GM18873 (cell line): ENCODE results near the gene C18orf63.
"Not testable (repeated sequence)": the region's sequence is repeated elsewhere in the genome, so short reads cannot be mapped to it uniquely, and the experiment has no call there.

Experiments used
- ATAC-seq: cut with Tn5 transposase; IDR thresholded peaks from one replicate; pipeline ENCODE4 v1.9.1; 2021; ENCODE audit warnings: mild to moderate bottlenecking, moderate library complexity, moderate number of reproducible peaks; ENCODE audit not compliant: unreplicated experiment, low FRiP score

The C18orf63 gene

DNA sequence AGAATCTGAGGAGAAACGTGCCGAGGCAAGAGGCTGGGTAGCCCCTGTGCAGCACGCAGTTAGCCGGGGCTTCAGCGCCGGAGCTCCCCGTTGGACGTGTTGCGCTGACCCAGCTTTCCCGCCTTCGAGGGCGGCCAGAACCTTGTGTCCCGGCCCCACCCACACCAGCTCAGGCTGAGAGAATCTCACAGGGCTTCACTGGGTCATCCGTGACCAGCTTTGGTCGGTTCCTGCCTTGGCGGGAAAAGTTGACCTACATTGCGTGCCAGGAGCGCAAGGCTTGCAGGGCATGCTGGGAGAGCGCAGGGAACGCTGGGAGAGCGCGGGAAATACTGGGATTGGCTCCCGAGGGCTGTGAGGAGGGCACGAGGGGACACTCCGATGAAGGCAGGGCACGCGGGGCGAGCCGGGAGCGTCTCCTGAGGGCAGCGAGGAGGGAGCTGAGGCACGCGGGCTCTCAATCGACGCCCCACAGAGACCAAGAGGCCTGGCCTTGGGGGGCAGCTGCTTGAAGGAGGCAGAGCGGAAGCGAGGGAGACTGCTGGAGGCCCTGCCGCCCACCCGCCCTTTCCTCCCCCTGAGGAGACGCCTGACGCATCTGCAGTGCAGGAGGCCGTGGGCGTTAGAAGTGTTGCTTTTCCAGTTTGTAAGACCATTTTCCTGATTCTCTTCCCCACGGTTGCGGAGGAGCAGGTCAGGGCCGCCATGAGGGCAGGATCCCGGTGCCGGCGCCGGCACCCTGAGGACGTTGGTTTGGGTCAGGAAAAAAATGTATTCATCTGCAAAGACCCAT lies at the start of gene C18orf63:
C18orf63 (plus strand) TSS at position 376 of the 793 bp plus-strand sequence. CDS start 2,027 bp downstream, outside the sequence.
- no peak for ATAC-seq

DNA sequence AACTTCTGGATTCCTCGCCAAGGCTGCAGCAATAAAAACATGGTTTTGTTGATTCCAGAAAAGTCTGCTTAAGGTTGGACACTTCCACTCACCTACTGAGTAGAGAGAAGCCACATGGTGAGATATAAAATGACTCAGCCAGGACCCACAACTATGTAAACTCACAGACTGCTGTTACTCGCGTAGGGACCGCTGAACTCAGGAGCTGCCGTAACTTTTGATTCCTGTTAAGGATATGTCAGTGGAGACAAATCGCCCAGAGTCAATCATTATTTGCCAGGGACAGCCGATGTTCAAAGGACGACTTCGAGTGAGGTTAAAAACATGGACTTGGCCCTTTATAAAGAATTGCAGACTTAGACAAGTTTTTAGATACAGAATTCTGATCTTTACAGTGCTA lies 49.5 kb upstream of the C18orf63 start:
- ATAC-seq = no peak

GRCh38 chr18:74268175-74268574 lies 47.5 kb upstream of the C18orf63 start:
- no peak for ATAC-seq

DNA sequence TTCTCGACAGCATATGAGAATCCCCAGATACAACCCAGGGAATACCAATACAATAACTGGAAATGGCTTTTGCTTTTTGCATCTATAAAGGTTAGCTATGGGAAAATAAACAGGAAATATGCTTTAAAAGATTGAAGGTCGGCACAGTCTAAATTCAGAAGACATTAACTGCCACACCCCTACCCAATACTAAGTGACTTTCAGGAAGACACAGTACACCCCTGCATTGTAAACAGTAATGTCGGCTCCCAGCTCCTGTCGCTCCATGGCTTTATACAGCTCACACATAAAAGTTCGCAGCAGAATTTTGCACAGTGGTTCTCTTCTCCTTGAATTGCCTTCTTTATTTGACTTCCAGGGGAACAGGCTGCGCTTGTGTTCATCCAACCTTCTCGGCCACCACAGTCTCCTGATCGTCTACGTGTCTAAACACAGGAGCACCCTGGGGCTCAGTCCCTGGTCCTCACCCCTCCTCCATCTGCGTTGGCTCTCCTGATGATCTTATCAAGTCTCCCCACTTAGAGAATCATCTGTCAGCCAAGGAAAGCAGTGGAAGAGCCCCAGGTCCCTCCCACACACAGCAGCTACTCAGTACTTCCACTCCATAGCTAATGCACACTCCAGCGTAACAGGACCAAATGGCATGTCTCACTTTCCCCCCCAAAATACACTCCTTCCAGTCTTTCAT lies 46.6 kb upstream of the C18orf63 start:
- ATAC-seq = no peak

DNA sequence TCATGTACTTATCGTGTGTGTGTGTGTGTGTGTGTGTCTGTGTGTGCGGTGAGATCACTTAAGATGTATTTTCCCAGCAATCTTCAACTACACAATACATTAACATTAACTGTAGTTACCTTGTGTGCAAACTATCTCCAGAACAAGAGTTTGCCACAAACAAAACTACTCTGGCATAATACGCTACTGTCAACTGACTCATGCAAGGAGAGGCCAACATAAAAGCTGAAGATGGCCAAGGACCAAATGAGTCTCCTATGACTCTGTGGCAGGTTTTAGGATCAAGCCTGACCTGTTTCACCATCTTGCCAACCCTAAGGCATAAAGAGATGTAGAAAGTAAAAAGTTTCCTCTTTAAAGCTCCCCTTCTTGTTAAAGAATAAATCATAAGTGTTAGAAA lies 44.0 kb upstream of the C18orf63 start:
- no peak for ATAC-seq

- no peak for ATAC-seq
These were observed 42.2 kb upstream of the C18orf63 start for GRCh38 chr18:74273394-74273793.

DNA sequence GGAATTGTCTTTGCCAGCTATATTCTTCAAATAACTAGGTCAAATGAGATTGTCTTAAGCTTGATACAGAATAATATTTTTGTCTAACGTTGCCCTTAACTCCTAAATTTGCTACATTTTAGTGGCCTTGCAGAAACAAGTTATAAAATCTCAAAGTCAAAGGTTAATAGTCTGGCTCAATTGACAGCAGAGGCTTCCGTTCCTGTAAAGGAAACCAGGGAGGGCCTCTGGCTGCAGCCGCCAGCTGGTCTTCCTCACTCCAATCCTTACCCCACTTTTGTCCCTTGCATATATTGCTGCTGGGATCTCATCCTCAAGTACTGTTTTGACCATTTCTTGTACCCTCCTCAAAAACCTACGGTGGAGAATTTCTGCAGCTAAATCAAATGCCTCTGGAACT lies 40.9 kb upstream of the C18orf63 start:
- ATAC-seq = no peak

DNA sequence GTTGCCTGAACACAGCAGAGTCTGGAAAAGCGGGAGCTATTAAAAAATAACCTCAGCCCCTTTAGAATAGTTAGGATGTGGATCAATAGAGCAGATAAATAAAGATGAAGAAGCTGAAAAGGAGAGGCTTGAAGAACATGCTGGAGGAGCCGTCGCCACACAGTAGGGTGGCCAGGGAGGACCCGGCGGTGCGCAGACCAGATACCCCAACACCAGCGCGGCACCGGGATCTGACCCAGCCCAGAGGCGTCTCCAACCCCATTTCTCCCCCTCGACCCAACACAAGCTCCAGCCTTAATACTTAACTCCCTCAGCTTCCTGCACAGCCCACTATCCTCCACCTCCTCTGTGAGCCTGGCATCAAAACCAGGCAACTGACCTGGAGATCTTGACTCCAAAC lies 39.9 kb upstream of the C18orf63 start:
- ATAC-seq = no peak

DNA sequence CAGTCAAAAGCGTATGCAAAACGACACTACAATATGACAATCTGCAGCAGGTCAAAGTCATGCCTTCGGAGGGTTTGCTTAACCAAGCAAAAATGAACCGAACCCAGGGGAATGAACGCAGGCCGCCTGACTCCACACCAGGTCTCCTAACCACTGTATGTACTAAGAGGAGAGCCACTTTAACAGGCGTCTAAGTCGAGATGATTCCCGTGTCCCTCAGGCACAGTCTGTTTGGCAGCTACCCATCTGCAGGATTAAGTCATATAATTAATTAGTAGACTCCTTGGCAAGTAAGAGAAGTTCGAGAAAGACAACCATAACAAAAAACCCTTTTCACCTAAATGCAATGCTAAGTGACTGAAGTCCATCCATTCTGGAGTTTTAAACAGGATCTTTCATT lies 39.0 kb upstream of the C18orf63 start:
- no peak for ATAC-seq

GRCh38 chr18:74277296-74277695 lies 38.3 kb upstream of the C18orf63 start:
- ATAC-seq = no peak

DNA sequence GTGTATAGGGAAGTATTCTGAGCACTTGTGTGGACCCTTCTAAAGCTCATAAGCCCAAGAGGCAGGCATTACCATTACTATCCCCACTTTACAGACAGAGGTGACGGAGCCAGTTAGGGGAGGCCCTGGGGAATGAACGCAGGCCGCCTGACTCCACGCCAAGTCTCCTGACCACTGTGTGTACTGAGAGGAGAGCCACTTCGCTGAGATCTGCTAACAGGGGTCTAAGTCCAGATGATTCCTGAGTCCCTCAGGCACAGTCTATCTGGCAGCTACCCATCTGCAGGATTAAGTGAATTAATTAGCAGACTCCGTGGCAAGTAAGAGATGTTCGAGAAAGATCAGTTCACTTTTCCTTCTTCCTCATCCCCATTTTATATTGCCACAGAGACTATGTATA lies 37.6 kb upstream of the C18orf63 start:
- no peak for ATAC-seq

DNA sequence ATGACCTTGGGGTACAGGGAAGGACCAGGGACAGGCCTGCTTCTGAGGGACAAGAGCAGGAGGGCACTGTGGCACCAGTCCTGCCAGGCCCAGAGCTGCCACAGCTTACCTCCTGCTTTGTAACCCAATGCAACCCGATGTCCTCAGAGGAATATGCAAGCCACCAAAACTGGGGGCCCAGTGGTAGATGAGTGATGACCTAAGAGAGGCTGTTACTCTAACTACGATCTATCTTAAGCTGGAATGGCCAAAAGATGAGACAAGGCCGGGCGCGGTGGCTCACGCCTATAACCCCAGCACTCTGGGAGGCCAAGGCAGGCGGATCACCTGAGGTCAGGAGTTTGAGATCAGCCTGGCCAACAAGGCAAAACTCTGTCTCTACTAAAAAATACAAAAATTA lies 36.7 kb upstream of the C18orf63 start:
- no peak for ATAC-seq

DNA sequence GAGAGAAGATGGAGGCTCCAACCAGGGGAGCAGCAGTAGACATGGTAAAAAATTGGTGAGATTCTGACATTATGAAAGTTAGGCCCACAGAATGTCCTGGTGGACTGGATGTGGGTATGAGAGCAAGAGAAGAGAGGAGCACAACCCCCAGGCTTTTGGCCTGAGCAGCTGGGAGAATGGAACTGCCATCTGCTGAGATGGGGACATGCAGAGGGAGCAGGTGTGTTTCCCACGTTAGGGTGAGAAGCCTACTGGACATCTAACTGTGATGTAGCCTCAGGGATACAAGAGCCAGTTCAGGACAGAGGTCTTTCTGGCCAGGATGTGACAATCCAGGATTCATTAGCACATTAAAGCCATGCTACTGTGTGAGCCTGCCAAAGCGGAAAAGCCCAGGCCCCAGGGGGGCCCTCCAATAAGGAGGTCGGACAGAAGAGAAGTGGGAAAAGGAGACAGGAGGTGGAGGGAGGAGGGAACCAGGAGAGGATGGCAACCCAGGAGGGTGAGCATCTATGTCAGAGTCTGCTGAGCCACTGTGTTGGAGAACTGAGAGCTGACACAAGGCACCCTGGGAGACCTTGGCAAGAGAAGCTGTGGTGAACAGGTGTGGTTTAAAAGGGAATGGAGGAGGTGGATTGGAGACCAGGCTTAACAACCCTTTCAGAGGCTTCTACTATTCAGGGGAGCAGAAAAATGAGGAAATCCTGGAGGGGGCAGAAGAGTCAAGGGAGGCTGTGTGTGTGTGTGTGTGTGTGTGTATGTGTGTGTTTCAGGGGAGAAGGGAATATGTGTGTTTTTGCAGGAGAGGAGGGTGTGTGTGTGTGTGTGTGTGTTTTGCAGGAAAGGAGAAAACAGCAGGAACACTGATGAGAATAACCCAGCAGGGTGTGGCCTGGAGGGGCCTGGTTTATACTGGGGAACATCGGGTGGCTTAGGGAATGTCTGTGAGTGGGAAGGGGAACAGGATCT lies 34.3 kb upstream of the C18orf63 start:
- no peak for ATAC-seq

DNA sequence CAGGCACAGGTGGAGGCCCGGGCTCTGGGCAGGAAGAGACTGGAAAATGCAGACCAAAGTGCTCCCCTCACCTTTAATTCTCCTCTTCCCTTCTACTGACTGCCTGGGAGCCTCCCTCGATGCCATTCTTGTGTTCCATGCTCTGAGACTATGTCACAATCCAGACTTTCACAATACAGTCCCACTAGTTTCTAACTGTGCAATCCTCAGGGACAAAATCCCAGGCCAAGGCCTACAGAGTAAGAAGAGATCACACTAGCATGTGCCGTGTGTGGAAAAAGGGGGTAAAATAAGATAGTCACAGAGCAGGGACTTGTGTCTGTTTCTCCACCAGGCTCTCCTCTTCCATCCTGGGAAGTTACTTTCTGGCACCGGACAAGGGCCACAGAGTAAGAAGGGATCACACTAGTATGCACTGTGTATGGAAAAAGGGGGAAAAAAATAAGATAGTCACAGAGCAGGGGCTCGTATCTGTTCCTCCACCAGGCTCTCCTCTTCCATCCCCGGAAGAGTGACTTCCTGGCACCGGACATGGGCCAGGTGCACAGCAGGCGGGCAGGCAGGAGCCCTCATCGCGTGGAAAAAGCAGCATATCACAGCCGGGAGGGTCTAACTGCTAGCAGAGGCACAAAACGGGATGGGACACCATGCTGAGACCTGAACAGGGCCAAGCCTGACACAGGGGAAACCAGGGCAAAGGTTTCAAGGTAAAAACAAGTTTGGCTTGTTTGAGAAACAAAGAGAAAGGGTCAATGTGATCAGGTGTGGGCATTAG lies 33.5 kb upstream of the C18orf63 start:
- ATAC-seq = no peak

GRCh38 chr18:74282755-74283554 lies 32.7 kb upstream of the C18orf63 start:
- no peak for ATAC-seq

GRCh38 chr18:74283646-74284045 lies 32.0 kb upstream of the C18orf63 start:
- ATAC-seq = no peak

DNA sequence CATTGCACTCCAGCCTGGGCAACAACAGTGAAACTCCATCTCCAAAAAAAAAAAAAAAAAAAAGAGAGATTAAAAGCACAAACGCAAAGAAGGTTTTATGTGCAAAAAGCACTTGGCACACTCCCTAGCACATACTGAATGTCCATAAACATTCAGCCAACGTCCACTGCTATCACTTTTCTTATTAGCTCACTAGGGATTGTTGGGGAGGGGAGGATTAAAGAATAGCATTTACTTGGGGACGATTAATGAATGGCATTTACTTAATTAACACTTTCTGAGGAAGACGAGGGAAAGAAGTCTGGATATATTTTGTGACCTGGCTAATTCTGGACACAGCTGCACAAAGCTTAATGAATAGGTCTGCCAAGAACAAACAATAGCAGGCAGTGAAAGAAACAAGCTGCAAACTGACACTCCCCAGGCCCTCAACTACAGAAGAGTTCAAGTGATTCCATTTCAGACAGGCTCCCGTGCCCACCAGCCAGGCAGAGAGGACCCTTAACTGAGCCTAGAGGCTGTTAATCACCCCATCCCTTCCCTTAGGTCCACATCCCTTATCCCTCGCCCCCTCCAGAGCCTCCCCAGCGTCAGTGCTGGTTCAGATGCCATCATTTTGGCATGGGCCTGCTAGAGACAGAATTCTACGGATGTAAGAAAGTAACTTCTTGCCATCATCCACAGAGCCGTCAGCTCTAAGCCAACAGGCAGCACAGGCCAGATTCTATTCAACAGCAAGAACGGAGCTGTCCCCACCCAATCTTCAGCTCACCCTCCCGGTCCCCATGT lies 31.3 kb upstream of the C18orf63 start:
- ATAC-seq = no peak

DNA sequence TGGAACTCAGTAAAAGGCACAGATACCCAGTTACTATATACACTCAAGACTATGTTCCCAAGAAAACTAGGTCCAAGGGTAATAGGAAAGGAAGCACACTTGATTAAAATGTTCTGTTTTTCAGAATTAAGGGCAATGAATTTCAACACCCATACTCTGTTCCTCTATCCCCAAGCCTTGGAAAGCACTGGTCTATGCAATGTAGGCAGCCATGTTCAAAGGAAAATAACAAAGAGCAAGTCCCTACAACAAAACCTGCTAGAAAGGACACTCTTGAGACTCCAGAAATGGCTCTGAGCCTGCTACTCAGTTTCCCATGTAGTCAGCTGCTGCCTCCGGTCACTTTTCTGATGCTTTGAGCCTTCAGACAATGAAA lies 30.7 kb upstream of the C18orf63 start:
- ATAC-seq = no peak

DNA sequence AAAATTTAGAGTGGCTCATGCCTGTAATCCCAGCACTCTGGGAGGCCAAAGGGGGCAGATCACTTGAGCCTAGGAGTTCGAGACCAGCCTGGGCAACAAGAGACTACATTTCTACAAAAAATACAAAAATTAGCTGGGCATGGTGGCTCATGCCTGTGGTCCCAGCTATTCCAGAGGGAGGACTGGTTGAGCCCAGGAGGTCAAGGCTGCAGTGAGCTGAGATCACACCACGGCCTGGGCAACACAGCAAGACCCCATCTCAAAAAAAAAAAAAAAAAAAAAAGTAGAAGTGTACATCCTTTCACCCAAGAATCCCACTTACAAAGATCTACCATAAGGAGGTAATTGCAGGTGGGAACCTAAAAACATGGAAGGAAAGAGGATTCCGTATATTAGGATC lies 30.1 kb upstream of the C18orf63 start:
- ATAC-seq = not testable (repeated sequence)
